ENCODE measurements around the gene CCP110.

- no peak for TF ChIP-seq CTCF (IDR thresholded peaks at IDR 0.05; ENCODE audit: borderline replicate concordance, extremely low read depth, low read length, poor library complexity, severe bottlenecking)
- no peak for TF ChIP-seq EZH2 (IDR thresholded peaks at IDR 0.05; ENCODE audit: borderline replicate concordance, low read depth, low read length, severe bottlenecking)
These were observed 41.5 kb upstream of the CCP110 start for GRCh38 chr16:19482291-19482690.

All from DND-41 (cell line).